GM12891 (cell line): ENCODE measurements around the gene FAM20A.

Experiments used
- POLR2A ChIP-seq: IDR thresholded peaks from 2 replicates; pipeline ENCODE4 v1.6.1; 2011; ENCODE audit warnings: low read depth, low read length, control low read depth
- POLR2AphosphoS5 ChIP-seq: IDR thresholded peaks from 2 replicates; pipeline ENCODE4 v1.6.1; 2011; ENCODE audit warnings: low read depth, low read length, control low read depth

- TF ChIP-seq POLR2A (no peak), POLR2AphosphoS5 (no peak)
Observed at GRCh38 chr17:68584581-68585303, 16.4 kb downstream of the FAM20A start.
